Immature natural killer cell (primary cell): ENCODE results near the gene GASK1A. TPM values are rescaled to one million over a fixed set of nuclear protein-coding genes. Genes with fewer than 3 reads are reported as not detected.

ENCODE experiments used
- DNase-seq, 3 donors: peaks; one replicate each; pipeline ENCODE4 v3.0.0; 2022; ENCODE audit warnings: mixed read lengths in 1 of 3
- H3K27ac Mint-ChIP-seq, 6 donors: one replicate each; pipeline ENCODE4 v1.8.0; 2020; ENCODE audit warnings: mixed read lengths in 6 of 6, mild to moderate bottlenecking in 5 of 6, inconsistent platforms in 4 of 6, moderate library complexity in 3 of 6
- H3K27me3 Mint-ChIP-seq, 3 donors: one replicate each; pipeline ENCODE4 v1.8.0; 2020 to 2021; ENCODE audit warnings: low read depth in 3 of 3, mild to moderate bottlenecking in 3 of 3, mixed read lengths in 3 of 3, moderate library complexity in 3 of 3, inconsistent platforms in 1 of 3
- H3K36me3 Mint-ChIP-seq, 3 donors: one replicate each; pipeline ENCODE4 v1.8.0; 2020; ENCODE audit warnings: mixed read lengths in 3 of 3, inconsistent platforms in 2 of 3, mild to moderate bottlenecking in 2 of 3
- H3K4me1 Mint-ChIP-seq, 2 donors: one replicate each; pipeline ENCODE4 v1.8.0; 2020; ENCODE audit warnings: inconsistent platforms in 2 of 2, mild to moderate bottlenecking in 2 of 2, mixed read lengths in 2 of 2, moderate library complexity in 1 of 2
- H3K4me3 Mint-ChIP-seq, 5 donors: one replicate each; pipeline ENCODE4 v1.8.0; 2020; ENCODE audit warnings: mild to moderate bottlenecking in 5 of 5, mixed read lengths in 5 of 5, inconsistent platforms in 3 of 5, moderate library complexity in 3 of 5
- H3K9me3 Mint-ChIP-seq, 6 donors: one replicate each; pipeline ENCODE4 v1.8.0; 2020; ENCODE audit warnings: mild to moderate bottlenecking in 6 of 6, mixed read lengths in 6 of 6, inconsistent platforms in 4 of 6, moderate library complexity in 3 of 6
- polyA plus RNA-seq, 3 donors: library from polyadenylated mRNA; unstranded; fragments of 300-500 nt; fragmentation: Illumina TruSeq; gene quantifications; one replicate each; pipeline ENCODE4 v1.2.3, GENCODE V29; 2021

The GASK1A gene
- polyA plus RNA-seq, 3 donors from 2014 or later = not detected

- Mint-ChIP-seq H3K36me3 (no peaks in the 10 kb centered on the region), H3K27me3 (peaks cover 9 to 14% (median 12%) of the 10 kb centered on the region in 3 donors), H3K27ac (peak overlapping the region in 4 of 6 donors; percentile 17 to 56 (median 40)), H3K4me1 (peaks cover 63 to 74% of the 10 kb centered on the region in 2 donors), H3K9me3 (peaks cover 0 to 10% (median 3%) of the 10 kb centered on the region in 6 donors), H3K4me3 (peak overlapping the region; percentile 27 to 77 (median 50))
- DNase-seq = no peak
Observed at GRCh38 chr3:43021186-43021585, 42.1 kb downstream of the GASK1A start.

- Mint-ChIP-seq H3K4me3 (no peak overlapping the region), H3K4me1 (peaks cover 63 to 74% of the 10 kb centered on the region in 2 donors), H3K36me3 (no peaks in the 10 kb centered on the region), H3K9me3 (peaks cover 0 to 10% (median 3%) of the 10 kb centered on the region in 6 donors), H3K27me3 (peaks cover 9 to 14% (median 12%) of the 10 kb centered on the region in 3 donors), H3K27ac (peak overlapping the region in 3 of 6 donors; percentile 61 to 93 (median 75))
- DNase-seq = no peak
Observed at GRCh38 chr3:43022121-43022520, 43.0 kb downstream of the GASK1A start.

DNA sequence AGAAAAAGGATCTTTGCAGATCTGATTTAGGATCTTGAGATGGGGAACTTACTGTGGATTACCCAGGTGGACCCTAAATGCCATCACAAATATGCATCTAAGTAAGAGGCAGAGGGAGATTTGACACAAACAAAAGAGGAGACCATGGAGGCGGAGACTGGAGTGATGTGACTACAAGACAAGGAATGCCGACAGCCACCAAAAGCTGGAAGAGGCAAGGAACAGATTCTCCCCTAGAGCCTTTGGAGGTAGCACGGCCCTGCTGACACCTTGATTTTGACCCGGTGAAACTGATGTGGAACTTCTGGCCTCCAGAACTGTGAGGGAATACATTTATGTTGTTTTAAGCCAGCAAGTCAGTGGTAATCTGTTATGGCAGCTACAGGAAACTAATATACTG lies 44.0 kb downstream of the GASK1A start:
- no peak for DNase-seq
- H3K9me3 Mint-ChIP-seq = peaks cover 0 to 10% (median 3%) of the 10 kb centered on the region in 6 donors
- peak overlapping the region; percentile 75 to 95 (median 93) for H3K27ac Mint-ChIP-seq
- H3K4me1 Mint-ChIP-seq = peaks cover 63 to 74% of the 10 kb centered on the region in 2 donors
- peak overlapping the region; percentile 75 to 91 (median 80) for H3K4me3 Mint-ChIP-seq
- H3K36me3 Mint-ChIP-seq = no peaks in the 10 kb centered on the region
- H3K27me3 Mint-ChIP-seq = peaks cover 9 to 14% (median 12%) of the 10 kb centered on the region in 3 donors

GRCh38 chr3:43023746-43024145 lies 44.6 kb downstream of the GASK1A start:
- Mint-ChIP-seq H3K27me3 (peaks cover 9 to 14% (median 12%) of the 10 kb centered on the region in 3 donors), H3K36me3 (no peaks in the 10 kb centered on the region)

DNA sequence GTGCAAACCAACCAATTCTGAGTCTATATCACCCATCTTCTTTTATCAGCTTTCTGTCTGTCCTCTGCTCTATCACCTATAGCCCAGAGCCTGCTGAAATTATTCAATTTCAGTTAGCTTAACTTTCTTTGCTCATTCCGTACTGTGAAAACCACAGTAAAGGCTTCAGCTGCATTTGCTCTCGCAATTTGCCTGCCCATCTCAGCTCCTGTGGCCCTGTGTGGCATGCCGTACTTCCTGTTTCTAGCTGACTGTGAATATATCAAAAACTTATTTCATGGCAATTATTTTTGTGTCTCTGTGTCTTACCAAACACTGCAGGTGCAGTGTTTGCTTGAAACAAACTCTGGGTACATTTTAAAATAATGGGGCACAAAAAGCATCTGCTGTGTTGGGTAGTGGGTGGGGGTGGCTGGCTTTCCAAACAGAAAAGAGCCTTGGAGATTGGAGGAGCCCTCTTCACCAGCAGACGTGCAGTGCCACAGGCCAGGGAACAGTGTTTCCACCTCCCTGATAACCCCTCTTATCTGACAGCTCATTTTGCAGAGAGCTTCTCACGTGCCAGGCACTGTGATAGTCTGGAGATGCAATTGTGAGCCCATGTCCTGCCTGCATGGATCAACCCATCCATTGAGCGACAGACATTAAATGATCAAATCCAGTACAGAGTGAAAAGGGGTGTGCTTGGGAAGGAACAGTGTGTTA lies 45.2 kb downstream of the GASK1A start:
- DNase-seq = peak; percentile 68 to 77 (median 74)
- peaks cover 9 to 14% (median 12%) of the 10 kb centered on the region in 3 donors for H3K27me3 Mint-ChIP-seq
- H3K4me1 Mint-ChIP-seq = peaks cover 58 to 66% of the 10 kb centered on the region in 2 donors

More at GRCh38 chr3:43023746-43024145, 44.6 kb downstream of the GASK1A start:
- Mint-ChIP-seq H3K9me3 (peaks cover 0 to 8% (median 3%) of the 10 kb centered on the region in 6 donors), H3K4me3 (peak overlapping the region; percentile 75 to 91 (median 80)), H3K27ac (peak overlapping the region; percentile 75 to 95 (median 93)), H3K4me1 (peaks cover 62 to 72% of the 10 kb centered on the region in 2 donors)
- peak in 1 of 3 donors; percentile 27 for DNase-seq

DNA sequence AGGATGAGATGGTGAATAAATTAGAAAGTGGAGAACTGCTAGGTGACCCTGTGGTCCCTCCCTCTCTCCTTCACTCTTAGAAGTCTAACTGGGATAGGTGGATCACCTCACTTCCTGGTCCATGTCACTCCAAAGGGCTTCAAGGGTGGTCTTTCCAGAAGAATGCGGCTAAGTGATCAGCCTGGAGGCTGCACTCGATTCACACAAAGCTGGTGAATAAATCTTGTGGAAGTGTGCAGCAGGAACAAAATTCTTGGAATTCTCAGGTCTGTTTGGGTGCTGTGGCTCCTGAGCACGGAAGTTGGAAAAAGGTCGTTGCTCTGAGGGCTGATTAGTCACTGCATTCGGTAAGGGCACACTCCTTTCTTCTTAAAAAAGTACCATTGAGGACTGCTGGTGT lies 46.3 kb downstream of the GASK1A start:
- Mint-ChIP-seq H3K4me3 (peak overlapping the region in 1 of 5 donors; percentile 91), H3K36me3 (no peaks in the 10 kb centered on the region), H3K9me3 (peaks cover 0 to 3% (median 0%) of the 10 kb centered on the region in 6 donors), H3K27me3 (peaks cover 4 to 8% (median 6%) of the 10 kb centered on the region in 3 donors), H3K4me1 (peaks cover 53 to 55% of the 10 kb centered on the region in 2 donors), H3K27ac (peak overlapping the region in 5 of 6 donors; percentile 75 to 95 (median 93))
- DNase-seq = no peak

More for the DNA sequence above, 45.2 kb downstream of the GASK1A start:
- H3K36me3 Mint-ChIP-seq = no peaks in the 10 kb centered on the region
- H3K27ac Mint-ChIP-seq = peak overlapping the region; percentile 75 to 95 (median 93)
- H3K9me3 Mint-ChIP-seq = peaks cover 0 to 3% (median 0%) of the 10 kb centered on the region in 6 donors
- peak overlapping the region; percentile 75 to 91 (median 80) for H3K4me3 Mint-ChIP-seq

DNA sequence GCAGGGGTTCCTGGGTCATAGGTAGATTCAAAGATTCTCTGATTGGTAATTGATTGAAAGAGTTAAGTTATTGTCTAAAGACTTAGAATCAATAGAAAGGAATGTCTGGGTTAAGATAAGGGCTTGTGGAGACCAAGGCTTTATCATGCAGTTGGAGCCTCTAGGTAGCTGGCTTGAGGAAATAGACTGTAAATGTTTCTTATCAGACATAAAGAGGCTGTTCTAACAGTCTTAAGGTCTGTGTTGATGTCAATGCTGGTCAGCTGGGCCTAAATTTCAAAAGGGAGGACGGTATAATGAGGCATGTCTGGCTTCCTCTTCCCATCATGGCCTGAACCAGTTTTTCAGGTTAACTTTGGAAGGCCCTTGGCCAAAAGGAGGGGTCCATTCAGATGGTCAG lies 48.9 kb downstream of the GASK1A start:
- no peak overlapping the region for H3K4me3 Mint-ChIP-seq
- H3K9me3 Mint-ChIP-seq = no peaks in the 10 kb centered on the region
- no peak overlapping the region for H3K27ac Mint-ChIP-seq
- peaks cover 28 to 29% of the 10 kb centered on the region in 2 donors for H3K4me1 Mint-ChIP-seq
- H3K36me3 Mint-ChIP-seq = no peaks in the 10 kb centered on the region
- H3K27me3 Mint-ChIP-seq = peaks cover 0 to 4% (median 4%) of the 10 kb centered on the region in 3 donors
- DNase-seq = no peak

DNA sequence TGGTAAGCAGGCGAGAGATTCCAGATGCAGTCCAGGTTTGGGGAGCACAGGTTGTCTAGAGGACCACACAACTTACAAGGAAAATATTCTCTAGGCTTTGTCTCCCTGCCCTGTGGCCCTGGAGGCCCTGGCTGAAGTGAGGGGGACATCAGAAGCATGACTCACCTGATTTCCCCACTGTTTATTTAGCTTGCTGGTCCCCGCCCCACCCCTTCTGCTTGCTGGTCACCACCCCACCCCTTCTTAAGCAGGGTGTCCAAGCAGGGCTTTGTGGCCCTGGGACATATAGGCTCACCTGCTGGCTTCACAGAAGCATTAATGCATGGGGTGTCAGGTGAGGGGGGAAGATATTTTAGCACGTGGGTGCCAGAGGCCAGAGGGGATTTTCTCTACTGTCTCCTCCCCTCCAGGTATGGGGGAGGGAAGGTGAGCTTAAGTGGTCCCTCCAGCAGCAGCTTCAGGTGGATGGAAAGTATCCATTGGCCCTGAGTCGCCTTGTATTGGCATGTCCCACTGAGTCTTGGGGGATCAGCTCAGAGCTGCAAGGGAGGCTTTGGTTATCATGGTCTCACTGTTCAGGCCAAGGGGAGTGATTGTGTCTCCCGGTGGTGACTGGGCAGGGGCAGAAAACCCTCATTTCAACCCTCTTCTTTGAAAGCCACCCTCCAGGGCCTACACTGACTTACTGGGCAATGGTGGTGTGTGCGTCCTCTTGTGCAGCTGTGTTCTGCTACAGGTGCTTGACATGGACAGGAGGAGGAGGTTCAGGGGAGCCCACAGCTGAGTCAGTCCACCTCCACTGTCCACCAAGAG lies 49.8 kb downstream of the GASK1A start:
- H3K27ac Mint-ChIP-seq = peak overlapping the region in 1 of 6 donors; percentile 71
- peaks cover 0 to 4% (median 4%) of the 10 kb centered on the region in 3 donors for H3K27me3 Mint-ChIP-seq
- peaks cover 20 to 21% of the 10 kb centered on the region in 2 donors for H3K4me1 Mint-ChIP-seq
- DNase-seq = no peak
- no peaks in the 10 kb centered on the region for H3K9me3 Mint-ChIP-seq
- no peaks in the 10 kb centered on the region for H3K36me3 Mint-ChIP-seq
- no peak overlapping the region for H3K4me3 Mint-ChIP-seq

- no peak overlapping the region for H3K4me3 Mint-ChIP-seq
- no peaks in the 10 kb centered on the region for H3K9me3 Mint-ChIP-seq
- no peak for DNase-seq
- no peaks in the 10 kb centered on the region for H3K36me3 Mint-ChIP-seq
- peaks cover 2 to 6% (median 2%) of the 10 kb centered on the region in 3 donors for H3K27me3 Mint-ChIP-seq
- peaks cover 13 to 17% of the 10 kb centered on the region in 2 donors for H3K4me1 Mint-ChIP-seq
- H3K27ac Mint-ChIP-seq = no peak overlapping the region
Observed at GRCh38 chr3:43030162-43030935, 51.2 kb downstream of the GASK1A start.

- DNase-seq = no peak
- no peaks in the 10 kb centered on the region for H3K36me3 Mint-ChIP-seq
- peaks cover 19 to 25% of the 10 kb centered on the region in 2 donors for H3K4me1 Mint-ChIP-seq
- H3K4me3 Mint-ChIP-seq = no peak overlapping the region
- H3K27ac Mint-ChIP-seq = peak overlapping the region in 2 of 6 donors; percentile 20 to 63
- no peaks in the 10 kb centered on the region for H3K9me3 Mint-ChIP-seq
- peaks cover 2 to 3% (median 2%) of the 10 kb centered on the region in 3 donors for H3K27me3 Mint-ChIP-seq
Observed at GRCh38 chr3:43031485-43031884, 52.4 kb downstream of the GASK1A start.

- no peak for DNase-seq
- no peaks in the 10 kb centered on the region for H3K9me3 Mint-ChIP-seq
Observed at GRCh38 chr3:43031889-43032545, 52.9 kb downstream of the GASK1A start.

GRCh38 chr3:43032646-43033628 lies 53.8 kb downstream of the GASK1A start:
- Mint-ChIP-seq H3K4me1 (peaks cover 30 to 34% of the 10 kb centered on the region in 2 donors), H3K9me3 (no peaks in the 10 kb centered on the region), H3K27ac (no peak overlapping the region), H3K36me3 (no peaks in the 10 kb centered on the region), H3K27me3 (peaks cover 2 to 5% (median 3%) of the 10 kb centered on the region in 3 donors), H3K4me3 (no peak overlapping the region)
- DNase-seq = no peak

More at GRCh38 chr3:43031889-43032545, 52.9 kb downstream of the GASK1A start:
- Mint-ChIP-seq H3K4me1 (peaks cover 24 to 30% of the 10 kb centered on the region in 2 donors), H3K27me3 (peaks cover 2 to 5% (median 3%) of the 10 kb centered on the region in 3 donors), H3K4me3 (no peak overlapping the region), H3K36me3 (no peaks in the 10 kb centered on the region), H3K27ac (peak overlapping the region in 3 of 6 donors; percentile 20 to 63 (median 45))
